GM18870 (cell line): Measurements from ENCODE around the gene IREB2.

Experiments
- ATAC-seq: cut with Tn5 transposase; IDR thresholded peaks from one replicate; pipeline ENCODE4 v1.9.1; 2021; ENCODE audit warnings: moderate library complexity; ENCODE audit not compliant: unreplicated experiment

IREB2 gene

GRCh38 chr15:78406016-78406585 lies 31.9 kb upstream of the IREB2 start:
- no peak for ATAC-seq

GRCh38 chr15:78407608-78408354 lies 30.2 kb upstream of the IREB2 start:
- no peak for ATAC-seq

- no peak for ATAC-seq
Observed at GRCh38 chr15:78408355-78408640, 29.7 kb upstream of the IREB2 start.

- no peak for ATAC-seq
Observed at GRCh38 chr15:78408961-78409360, 29.1 kb upstream of the IREB2 start.

- no peak for ATAC-seq
Observed at GRCh38 chr15:78411061-78411460, 27.0 kb upstream of the IREB2 start.

- no peak for ATAC-seq
Observed at GRCh38 chr15:78414621-78415250, 23.3 kb upstream of the IREB2 start.

- ATAC-seq = no peak
Observed at GRCh38 chr15:78415284-78415683, 22.7 kb upstream of the IREB2 start.

GRCh38 chr15:78417754-78418630 lies 20.0 kb upstream of the IREB2 start:
- no peak for ATAC-seq

- no peak for ATAC-seq
Observed at GRCh38 chr15:78418686-78419085, 19.3 kb upstream of the IREB2 start.

- ATAC-seq = no peak
Observed at GRCh38 chr15:78419367-78419766, 18.6 kb upstream of the IREB2 start.

GRCh38 chr15:78420220-78420619 lies 17.8 kb upstream of the IREB2 start:
- no peak for ATAC-seq

GRCh38 chr15:78420766-78421165 lies 17.2 kb upstream of the IREB2 start:
- ATAC-seq = no peak

- ATAC-seq = no peak
Observed at GRCh38 chr15:78421238-78421965, 16.6 kb upstream of the IREB2 start.

GRCh38 chr15:78422571-78423340 lies 15.3 kb upstream of the IREB2 start:
- ATAC-seq = no peak

- no peak for ATAC-seq
Observed at GRCh38 chr15:78424673-78425072, 13.3 kb upstream of the IREB2 start.

GRCh38 chr15:78425643-78426042 lies 12.4 kb upstream of the IREB2 start:
- no peak for ATAC-seq

- ATAC-seq = no peak
Observed at GRCh38 chr15:78426300-78426699, 11.7 kb upstream of the IREB2 start.

- no peak for ATAC-seq
Observed at GRCh38 chr15:78427953-78428352, 10.1 kb upstream of the IREB2 start.

- ATAC-seq = no peak
Observed at GRCh38 chr15:78429477-78429876, 8.5 kb upstream of the IREB2 start.

- no peak for ATAC-seq
Observed at GRCh38 chr15:78431955-78432354, 6.1 kb upstream of the IREB2 start.
